HepG2 (cell line): ENCODE results near the gene PCDH17. TPM values are rescaled to one million over a fixed set of nuclear protein-coding genes. Genes with fewer than 3 reads are reported as not detected.

Experiments used
- KIAA2018 ChIP-seq: sonication (generic); formaldehyde crosslinking; IDR thresholded peaks from 2 replicates; pipeline ENCODE4 v1.5.0; 2020; ENCODE audit warnings: mild to moderate bottlenecking, missing genetic modification reagents, borderline replicate concordance
- TIGD3 ChIP-seq: sonication (generic); formaldehyde crosslinking; IDR thresholded peaks from 2 replicates; pipeline ENCODE4 v1.5.1; 2020; ENCODE audit warnings: mild to moderate bottlenecking, missing genetic modification reagents, borderline replicate concordance
- polyA plus RNA-seq, 8 experiments: library from polyadenylated mRNA; depleted of rRNA in 3 of 8; stranded (reverse) in 7 of 8; unstranded in 1 of 8; fragments of >200 nt; fragmentation: Illumina TruSeq in 4 of 8; extraction: Trizol in 4 of 8; gene quantifications; 2 replicates each; pipeline versions ENCODE4 v1.2.1 to v1.2.3, GENCODE V29; 2011 to 2016; ENCODE audit warnings: low read depth in 4 of 8, missing spikeins in 1 of 8, mixed read lengths in 1 of 8; ENCODE audit not compliant: insufficient read depth in 1 of 8
- total RNA-seq, 5 experiments: library from RNA; depleted of rRNA; stranded (reverse); fragments of >200 nt; fragmentation: Illumina TruSeq; extraction: Trizol; gene quantifications; 2 replicates each; pipeline ENCODE4 v1.2.3, GENCODE V29; 2016; ENCODE audit warnings: low read depth in 1 of 5

PCDH17 gene
- total and polyA plus RNA-seq, 2 of the 13 experiments (the other 11 are each of a cell fraction or from before 2014, with no cell fraction given), result not detected

GRCh38 chr13:57724486-57725272, 93.1 kb downstream of the PCDH17 start (continued):
- TF ChIP-seq KIAA2018 (CRISPR knock-in tag) (no peak), TIGD3 (CRISPR knock-in tag) (no peak)
- TF ChIP-seq, all 625 proteins: peak for 0
